GM19324 (cell line): ENCODE results near the gene SIGLEC14.

Experiments
- ATAC-seq: cut with Tn5 transposase; IDR thresholded peaks from one replicate; pipeline ENCODE4 v1.9.1; 2021; ENCODE audit warnings: mild to moderate bottlenecking, moderate library complexity; ENCODE audit not compliant: unreplicated experiment, low FRiP score

The SIGLEC14 gene

DNA sequence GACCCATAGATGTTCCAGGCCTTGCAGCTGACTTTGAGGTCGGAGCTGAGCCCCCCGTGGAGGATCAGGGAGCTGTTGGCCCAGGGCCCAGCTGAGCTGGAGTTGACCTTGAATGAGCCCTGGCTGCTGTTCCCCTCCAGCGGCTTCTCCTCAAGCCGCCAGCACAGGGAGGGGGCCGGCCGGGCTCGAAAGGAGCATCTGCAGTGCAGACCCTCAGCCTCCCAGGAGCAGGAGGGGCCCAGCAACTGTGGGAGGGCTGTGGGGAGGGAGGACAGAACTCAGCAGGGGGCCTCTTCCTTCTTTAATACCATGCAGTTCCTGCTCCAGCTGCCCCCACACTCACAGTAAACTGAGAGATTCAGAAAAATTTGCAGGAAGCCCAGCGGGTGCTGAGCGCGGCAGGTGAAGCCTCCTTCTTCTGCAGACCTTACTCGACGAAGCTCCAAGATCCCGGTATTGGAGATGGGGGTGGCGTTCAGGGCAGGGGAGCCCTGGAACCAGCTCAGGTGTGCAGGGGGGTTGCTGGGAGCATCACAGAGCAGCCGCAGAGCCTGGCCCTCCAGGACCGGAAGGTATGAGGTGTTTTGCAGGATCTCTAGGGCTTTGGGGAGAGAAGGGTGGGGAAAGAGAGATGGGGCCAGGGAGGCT lies 19.0 kb downstream of the SIGLEC14 start:
- ATAC-seq: no peak

DNA sequence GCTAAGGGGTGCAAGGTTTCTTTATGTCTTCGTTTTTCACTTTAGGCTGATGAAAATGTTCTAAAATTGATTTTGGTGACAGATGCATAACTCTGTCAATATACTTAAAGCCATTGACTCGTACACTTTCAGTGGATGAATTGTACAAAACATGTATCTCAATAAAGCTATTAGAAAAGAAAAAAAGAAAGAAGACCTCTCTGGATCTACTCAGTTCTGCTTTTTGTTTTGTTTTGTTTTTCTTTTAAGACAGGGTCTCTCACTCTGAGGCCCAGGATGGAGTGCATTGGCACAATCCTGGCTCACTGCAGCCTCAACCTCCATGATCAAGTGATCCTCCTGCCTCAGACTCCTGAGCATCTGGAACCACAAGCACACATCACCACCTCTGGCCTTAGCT lies 19.9 kb downstream of the SIGLEC14 start:
- no peak for ATAC-seq

DNA sequence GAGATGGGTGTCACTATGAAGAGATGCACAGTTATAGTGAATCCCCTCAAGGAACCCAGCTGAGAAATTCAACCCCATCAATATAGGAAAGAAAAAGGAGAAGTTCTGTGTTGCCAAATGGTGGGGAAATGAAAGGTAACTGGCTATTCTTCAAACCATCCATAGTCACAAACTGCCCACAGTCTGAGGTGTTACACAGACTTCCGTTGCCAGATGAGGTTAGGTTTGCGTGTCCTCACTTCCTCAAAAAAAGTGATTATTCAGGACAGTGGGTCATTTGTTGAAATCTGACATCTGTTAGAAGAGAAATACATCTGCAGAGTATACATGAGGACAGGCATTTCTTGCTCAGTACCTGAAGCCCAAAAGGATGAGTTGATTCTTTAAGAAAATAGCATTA lies 25.4 kb downstream of the SIGLEC14 start:
- ATAC-seq: no peak

DNA sequence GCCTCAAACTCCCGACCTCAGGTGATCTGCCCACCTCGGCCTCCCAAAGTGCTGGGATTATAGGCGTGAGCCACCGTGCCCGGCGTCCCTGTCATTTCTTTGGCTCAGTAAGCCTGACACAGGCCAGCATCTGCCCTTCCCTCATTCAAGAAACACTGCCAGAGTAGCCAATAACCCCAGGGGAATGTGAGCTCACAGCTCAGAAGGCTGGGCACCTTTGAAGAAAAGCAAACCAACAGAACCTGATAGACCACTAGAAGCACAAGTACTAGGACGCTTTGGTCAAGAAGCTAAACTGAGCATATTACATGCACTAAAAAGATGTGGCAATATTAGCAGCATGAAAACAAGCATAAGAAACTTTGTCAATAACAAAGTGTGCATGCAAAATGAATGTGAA lies 30.6 kb downstream of the SIGLEC14 start:
- no peak for ATAC-seq

DNA sequence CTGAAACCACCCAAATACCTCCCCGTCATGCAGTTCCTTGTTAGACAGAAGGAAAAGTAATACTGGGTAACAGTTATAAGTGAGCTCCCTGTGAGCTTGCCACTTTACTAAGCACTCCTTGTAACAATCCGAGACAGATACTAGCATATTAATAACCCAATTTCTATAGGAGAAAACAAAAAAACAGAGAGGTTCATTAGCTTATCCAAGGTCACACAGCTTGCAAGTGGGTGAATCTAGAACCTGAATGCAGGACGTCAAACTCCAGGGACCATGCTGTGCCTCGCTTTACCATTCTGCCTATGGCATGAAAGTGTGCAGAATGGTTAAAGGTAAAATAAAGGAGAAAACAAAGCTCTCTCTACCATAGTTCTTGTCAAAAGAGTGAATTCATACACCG lies 31.8 kb downstream of the SIGLEC14 start:
- ATAC-seq: no peak

DNA sequence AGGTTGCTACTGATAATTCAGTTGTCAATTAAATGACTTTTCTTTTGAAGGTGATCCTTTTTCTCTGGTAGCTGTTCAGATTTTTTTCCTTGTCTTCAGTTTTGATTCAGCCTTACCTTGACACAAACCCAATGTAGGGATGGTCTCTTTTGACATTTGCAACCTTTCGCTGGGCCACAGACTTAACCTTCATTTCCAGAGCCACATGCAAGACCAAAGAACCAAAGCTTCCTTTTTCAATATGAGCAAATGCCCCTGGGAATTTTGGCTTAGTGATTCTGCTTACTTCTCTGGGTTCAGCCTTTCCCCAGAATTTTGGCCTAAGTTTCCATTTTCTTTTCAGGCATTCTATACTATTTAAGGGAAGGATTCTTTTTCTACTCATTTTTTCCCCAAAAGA lies 36.0 kb downstream of the SIGLEC14 start:
- ATAC-seq: no peak

DNA sequence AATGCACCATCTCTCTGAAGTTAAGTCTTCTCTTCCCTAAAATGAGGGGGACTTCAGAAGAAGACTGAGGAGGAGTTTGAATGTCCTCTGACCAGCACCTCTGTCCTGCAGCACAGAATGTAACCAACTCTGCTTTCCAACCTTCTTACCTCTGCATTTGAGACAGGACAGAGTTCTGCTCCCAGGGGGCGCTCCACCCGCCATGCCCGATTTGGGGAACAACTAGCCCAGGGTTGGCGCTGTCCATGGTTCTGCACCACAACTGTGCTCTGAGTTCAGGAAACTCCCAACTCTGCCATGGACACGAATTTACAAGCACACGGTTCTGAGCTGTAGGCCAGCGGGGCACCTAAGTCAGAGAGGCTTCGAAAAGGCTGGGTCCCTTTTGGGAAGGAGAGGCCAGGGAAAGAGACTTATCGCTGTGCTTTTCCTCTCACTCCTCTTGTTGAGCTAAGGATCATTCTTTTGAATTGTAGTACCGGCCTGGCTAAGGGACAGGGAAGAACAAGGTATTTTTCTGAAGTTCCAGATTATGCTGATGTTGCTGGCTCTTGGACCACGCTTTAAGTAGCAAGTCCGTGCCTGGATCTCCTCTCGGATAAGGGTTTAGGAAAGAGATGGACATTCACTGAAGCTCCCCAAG lies 38.6 kb downstream of the SIGLEC14 start:
- ATAC-seq: no peak

DNA sequence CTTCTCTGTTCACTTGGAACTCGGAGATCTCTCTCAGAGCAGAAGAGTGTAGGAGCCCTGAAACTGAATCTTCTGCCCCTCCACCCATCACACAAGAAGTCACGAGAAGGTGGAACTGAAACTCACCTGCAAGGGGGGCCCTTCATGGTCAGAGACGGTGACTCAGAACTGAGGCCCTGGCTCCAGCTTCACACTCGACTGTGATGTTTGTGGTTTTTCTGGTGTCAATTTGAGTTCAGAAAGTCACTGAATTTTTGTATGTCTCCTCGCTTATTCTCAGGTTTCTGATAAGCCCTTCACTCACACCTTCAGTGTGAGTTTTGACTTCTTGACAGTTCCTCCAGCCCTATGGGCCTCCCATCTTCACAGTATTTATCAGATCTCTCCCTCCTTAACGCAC lies 39.5 kb downstream of the SIGLEC14 start:
- peak; percentile 92 for ATAC-seq

DNA sequence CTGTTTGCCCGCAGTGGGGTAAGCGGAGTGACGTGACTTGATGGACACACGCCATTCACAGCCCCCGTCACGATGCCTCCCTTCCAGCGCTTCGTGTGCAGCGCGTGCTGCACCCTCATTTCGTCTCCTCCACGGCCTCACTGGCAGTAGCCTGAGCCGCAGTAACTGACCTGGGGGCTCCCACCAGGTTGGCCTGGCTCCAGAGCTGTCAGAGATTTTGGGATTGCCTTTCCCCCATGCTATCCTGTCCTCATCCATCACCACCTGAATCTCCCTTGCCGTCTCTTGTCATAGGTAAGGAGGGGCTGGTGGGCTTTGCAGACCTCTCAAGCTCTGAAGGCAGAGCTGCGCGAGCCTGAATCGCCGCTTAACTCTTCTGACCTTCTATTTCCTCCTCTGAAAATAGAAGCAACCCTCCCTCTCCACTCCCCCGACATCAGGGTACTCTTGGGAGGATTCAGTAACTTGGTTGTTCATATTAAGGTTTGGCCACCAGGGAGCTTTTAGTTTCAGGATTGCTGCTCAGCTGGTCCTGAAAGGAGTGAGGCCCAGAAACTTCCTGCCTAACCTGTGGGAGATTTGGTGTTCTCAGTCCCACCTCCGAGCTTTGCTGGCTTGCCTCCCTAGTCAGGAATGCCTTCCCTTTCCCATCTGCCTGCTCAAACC lies 44.3 kb downstream of the SIGLEC14 start:
- ATAC-seq: no peak

DNA sequence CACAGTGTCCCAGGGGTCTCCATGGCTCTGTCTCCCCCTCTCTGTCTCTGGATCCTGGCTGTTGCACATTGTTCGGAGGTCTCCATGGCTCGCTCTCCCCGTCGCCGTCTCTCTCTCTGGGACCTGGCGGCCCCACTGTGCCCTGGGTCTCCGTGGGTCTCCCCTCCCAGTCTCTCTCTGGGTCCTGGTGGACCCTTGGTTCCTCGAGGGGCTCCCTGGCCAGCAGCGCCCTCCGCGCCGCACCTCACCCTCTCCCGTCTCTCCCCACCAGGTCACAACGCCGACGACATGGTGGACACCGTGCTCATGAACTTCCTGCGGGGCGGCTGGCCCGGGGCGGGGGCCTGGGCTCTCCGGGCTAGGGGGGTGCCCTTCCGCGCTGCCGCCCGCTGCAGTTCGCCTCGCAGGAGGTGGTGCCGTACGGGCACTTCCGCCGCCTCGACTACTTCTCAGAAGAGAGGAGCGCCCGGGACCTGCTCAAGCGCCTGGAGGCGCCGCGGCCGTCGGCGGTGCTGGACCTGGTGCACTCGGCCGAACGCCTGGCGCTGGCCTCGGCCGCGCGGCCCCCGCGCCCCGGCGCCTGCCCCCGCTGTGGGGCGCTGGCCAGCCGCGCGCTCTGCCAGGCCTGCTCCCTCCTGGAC lies 45.6 kb downstream of the SIGLEC14 start:
- no peak for ATAC-seq

DNA sequence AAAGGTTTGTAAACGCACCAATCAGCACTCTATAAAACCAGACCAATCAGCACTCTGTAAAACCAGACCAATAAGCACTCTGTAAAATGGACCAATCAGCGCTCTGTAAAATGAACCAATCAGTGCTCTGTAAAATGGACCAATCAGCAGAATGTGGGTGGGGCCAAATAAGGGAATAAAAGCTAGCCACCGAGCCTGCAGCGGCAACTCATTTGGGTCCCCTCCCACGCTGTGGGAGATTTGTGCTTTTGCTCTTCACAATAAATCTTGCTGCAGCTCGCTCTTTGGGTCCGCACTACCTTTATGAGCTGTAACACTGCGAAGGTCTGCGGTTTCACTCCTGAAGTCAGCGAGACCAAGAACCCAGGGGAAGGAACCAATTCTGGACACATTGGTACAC lies 47.5 kb downstream of the SIGLEC14 start:
- ATAC-seq: no peak

DNA sequence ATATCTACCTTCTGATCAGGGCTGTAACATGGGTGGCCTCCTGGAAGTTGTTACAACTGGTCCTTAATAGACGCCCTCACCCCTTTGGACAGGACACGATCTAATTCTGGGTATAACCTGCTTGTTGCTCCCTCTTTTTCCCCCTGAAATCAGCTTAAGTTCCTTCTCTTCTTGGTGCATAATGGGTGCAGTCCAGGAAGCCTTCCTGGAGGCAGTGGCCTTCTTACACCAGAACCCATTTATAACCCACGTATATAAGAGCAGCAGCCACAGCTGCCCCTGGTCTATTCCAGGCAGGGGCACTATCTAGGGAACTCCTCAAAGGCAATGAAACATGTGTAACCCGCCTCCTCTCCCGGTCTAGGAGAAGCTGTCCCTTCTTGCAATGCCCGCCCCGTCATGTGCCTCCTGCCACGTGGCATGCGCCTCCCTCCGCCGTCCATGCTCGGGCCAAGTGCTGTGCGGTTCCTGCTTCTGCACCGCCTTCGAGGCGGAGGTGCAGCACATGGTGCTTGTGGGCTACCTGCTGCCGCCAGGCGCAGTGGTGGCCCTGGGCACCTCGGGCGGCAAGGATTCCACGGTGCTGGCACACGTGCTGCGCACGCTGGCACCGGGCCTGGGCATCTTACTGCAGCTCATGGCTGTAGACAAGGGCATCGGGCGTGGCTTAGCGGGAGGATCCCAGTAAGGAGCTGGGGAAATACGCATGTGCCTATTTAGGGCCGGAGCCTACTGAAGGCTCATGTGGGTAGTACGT lies 48.3 kb downstream of the SIGLEC14 start:
- no peak for ATAC-seq

DNA sequence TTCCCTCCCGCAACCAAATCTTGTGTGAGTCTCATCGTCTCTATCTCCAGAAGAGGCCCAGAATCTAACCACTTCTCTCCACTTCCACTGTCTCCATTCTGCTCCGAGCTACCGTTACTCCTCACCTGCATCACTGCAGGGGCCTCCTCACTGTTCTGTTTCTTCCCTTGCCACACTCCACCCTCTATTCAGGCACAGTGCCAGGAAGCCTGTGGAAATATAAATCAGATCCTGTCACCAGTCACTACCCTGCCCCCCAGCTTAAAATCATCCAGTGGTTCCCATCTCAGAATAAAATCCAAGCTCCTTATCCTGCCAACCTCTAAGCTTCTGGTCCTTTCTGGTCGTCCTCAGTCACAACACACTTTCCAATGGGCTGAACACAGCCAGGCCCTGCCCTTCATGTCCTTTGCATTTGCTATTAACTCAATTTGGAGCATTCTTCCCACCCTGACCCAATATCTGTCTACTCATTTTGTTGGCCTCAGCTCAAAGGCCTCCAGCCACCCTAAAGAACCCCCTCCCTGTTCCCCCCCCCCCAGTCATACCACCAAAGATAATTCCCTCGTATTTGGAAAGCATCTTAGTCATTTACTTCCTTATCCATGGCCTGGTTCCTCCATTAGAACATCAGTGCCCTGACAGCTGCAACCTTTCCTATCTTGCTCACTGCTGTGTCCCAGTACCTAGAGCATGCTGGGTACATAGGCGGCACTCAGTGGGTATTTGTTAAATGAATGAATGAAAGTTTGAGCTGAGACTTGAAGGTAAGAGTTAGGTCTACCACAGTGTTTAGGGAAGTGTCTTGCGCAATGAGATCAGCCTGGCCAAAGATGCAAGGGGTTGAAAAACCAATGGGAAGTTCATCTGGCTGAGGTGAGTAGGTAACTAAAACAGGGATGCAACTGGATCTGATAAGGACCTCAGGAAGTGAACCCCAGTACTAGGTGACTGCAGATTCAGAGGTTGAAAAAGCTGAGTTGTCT lies 51.1 kb downstream of the SIGLEC14 start:
- ATAC-seq: no peak

DNA sequence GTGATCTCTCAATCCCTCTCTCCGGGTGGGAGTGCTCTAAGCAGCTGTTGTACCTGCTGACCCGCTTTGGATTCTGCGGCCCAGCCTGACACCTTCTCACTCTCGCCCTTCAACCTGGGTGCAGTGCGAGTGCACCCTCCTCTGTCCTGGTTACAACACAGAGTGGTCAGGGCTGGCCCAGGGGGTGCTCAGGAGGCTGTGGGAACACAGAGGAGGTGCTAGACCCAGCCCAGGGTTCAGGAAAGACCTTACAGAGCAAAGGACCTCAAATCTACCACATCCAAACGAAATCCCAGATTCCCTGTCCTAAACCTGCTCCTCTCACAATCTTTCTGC lies 51.9 kb downstream of the SIGLEC14 start:
- ATAC-seq: no peak

DNA sequence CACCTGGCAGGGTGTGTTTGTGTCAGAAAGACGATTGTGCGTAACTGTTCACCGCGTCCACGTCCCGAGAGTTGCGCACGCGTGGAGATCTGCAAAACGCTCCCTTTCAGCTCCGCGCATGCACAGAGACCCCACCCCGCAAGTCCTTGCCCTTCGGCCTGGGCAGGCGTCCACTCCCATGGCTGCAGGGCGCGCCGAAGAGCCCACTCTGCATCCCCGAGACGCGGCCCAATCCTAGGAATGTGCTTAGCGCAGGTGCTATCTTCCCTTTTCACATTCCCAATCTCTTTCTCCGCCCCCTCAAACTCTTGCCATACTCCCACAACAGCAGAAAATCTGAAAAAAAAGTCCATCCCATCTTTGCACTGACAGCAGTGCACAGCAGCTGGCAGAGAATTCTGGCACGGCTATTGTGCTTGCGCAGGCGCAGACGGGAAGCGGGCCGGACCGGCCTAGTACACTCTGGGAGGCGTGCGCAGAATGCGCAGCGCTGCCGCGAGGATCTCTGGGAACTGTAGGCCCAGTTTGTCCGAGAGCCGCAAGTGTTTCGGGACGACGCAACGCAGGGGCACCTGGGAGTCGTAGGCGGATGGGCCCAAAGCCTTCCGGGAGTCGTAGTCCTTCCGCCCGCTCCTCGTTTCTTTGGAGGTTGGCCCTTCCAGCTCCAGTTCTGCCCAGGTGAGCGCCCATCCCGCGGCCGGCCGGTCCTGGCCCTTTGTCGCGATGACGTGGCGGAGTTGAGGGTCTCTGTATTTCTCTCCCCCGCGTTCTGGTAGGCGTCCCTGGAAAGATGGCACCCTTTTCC lies 52.5 kb downstream of the SIGLEC14 start:
- ATAC-seq: peak; percentile 98

DNA sequence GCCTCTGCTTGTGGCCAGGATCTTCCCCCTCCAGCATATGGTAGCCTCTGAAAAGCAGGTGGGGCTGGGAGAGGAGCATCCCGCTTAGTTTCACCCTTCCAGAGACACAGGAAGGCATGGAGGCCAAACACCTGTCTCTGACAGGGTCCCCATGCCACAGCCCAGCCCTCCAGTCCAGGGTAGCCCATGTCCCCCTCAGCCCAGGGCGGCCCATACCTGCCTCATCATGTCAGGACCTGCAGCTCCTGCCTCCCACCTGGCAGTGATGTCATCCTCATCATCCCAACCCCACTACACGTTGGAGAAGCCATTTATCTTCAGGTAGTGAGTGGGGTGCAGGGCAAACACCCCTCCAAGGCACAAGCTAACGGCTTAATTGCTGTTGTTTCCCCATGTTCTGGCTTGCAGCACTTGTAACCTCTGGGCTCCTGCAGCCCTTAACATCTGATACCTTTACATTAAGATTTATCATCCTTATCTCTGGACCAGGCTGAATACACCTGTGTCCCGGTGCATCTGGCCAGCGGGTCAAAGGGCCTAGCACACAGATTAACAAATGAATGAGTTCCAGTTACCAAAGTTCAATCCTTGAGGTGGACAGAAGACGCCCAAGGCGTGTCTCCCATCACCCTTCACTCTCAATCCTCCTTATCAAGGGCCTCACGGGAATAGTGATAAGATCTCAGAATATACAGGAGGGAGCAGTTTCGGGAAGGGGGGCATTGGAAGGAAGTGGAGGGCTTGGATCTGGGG lies 53.3 kb downstream of the SIGLEC14 start:
- no peak for ATAC-seq
